H9 (cell line): ENCODE results near the gene SLC25A25. TPM values are rescaled to one million over a fixed set of nuclear protein-coding genes. Genes with fewer than 3 reads are reported as not detected.

Experiments
- DNase-seq: peaks from one replicate; pipeline ENCODE4 v3.0.0-alpha.2; 2017
- H2AFZ ChIP-seq: one replicate; pipeline ENCODE4 v1.6.1; 2013; ENCODE audit warnings: mild to moderate bottlenecking, low read length, control low read depth, moderate library complexity
- H2AK5ac ChIP-seq: 2 replicates; pipeline ENCODE4 v1.6.1; 2013; ENCODE audit warnings: low read length, control low read depth, mixed read lengths; ENCODE audit not compliant: insufficient read length
- H2BK120ac ChIP-seq: one replicate; pipeline ENCODE4 v1.6.1; 2013; ENCODE audit warnings: low read depth, mild to moderate bottlenecking, low read length, control low read depth, inconsistent platforms; ENCODE audit not compliant: poor library complexity, severe bottlenecking
- H2BK12ac ChIP-seq: 2 replicates; pipeline ENCODE4 v1.6.1; 2013; ENCODE audit warnings: low read length, control low read depth, mixed read lengths, low read depth; ENCODE audit not compliant: insufficient read length
- H2BK15ac ChIP-seq: 2 replicates; pipeline ENCODE4 v1.6.1; 2013; ENCODE audit warnings: low read depth, low read length, control low read depth
- H2BK20ac ChIP-seq: one replicate; pipeline ENCODE4 v1.6.1; 2013; ENCODE audit warnings: low read depth, mild to moderate bottlenecking, low read length, control low read depth, inconsistent platforms; ENCODE audit not compliant: poor library complexity, severe bottlenecking
- H2BK5ac ChIP-seq: 2 replicates; pipeline ENCODE4 v1.6.1; 2013; ENCODE audit warnings: low read length, control low read depth, mixed read lengths; ENCODE audit not compliant: insufficient read length
- H3K14ac ChIP-seq: 2 replicates; pipeline ENCODE4 v1.6.1; 2013; ENCODE audit warnings: low read length, control low read depth; ENCODE audit not compliant: insufficient read depth
- H3K18ac ChIP-seq: 2 replicates; pipeline ENCODE4 v1.6.1; 2013; ENCODE audit warnings: low read depth, mild to moderate bottlenecking, mixed read lengths, low read length, control low read depth; ENCODE audit not compliant: insufficient read length
- H3K23ac ChIP-seq: 2 replicates; pipeline ENCODE4 v1.6.1; 2013; ENCODE audit warnings: low read length, control low read depth, mixed read lengths, low read depth; ENCODE audit not compliant: insufficient read length
- H3K23me2 ChIP-seq: 2 replicates; pipeline ENCODE4 v1.6.1; 2013; ENCODE audit warnings: low read depth, mild to moderate bottlenecking, mixed read lengths, low read length, control low read depth; ENCODE audit not compliant: insufficient read length, poor library complexity, severe bottlenecking
- H3K27ac ChIP-seq: 2 replicates; pipeline ENCODE4 v1.5.1; 2013; ENCODE audit warnings: low read length, control low read depth, mixed read lengths, low read depth; ENCODE audit not compliant: insufficient read length
- H3K27me3 ChIP-seq: 2 replicates; pipeline ENCODE4 v1.6.1; 2013; ENCODE audit warnings: low read length, control low read depth, inconsistent platforms; ENCODE audit not compliant: insufficient read depth
- H3K4ac ChIP-seq: 2 replicates; pipeline ENCODE4 v1.6.1; 2013; ENCODE audit warnings: low read depth, mild to moderate bottlenecking, control low read depth, inconsistent platforms, low read length, moderate library complexity
- H3K4me1 ChIP-seq: 2 replicates; pipeline ENCODE4 v1.6.1; 2013; ENCODE audit warnings: low read length, control low read depth, inconsistent platforms; ENCODE audit not compliant: insufficient read depth
- H3K4me2 ChIP-seq: 2 replicates; pipeline ENCODE4 v1.6.1; 2013; ENCODE audit warnings: low read length, control low read depth, mixed read lengths; ENCODE audit not compliant: insufficient read length, insufficient read depth
- H3K56ac ChIP-seq: 2 replicates; pipeline ENCODE4 v1.6.1; 2013; ENCODE audit warnings: low read depth, mild to moderate bottlenecking, mixed read lengths, low read length, control low read depth; ENCODE audit not compliant: insufficient read length
- H3K79me1 ChIP-seq: 2 replicates; pipeline ENCODE4 v1.6.1; 2013; ENCODE audit warnings: low read depth, mild to moderate bottlenecking, moderate library complexity, low read length, control low read depth, inconsistent platforms; ENCODE audit not compliant: insufficient read depth, poor library complexity, severe bottlenecking
- H3K79me2 ChIP-seq: 2 replicates; pipeline ENCODE4 v1.6.1; 2013; ENCODE audit warnings: low read length, control low read depth, inconsistent platforms; ENCODE audit not compliant: insufficient read depth
- H3K9ac ChIP-seq: 2 replicates; pipeline ENCODE4 v1.6.1; 2013; ENCODE audit warnings: low read length, control low read depth, mixed read lengths; ENCODE audit not compliant: insufficient read length; ENCODE audit errors: extremely low read depth
- H3K9me3 ChIP-seq: one replicate; pipeline ENCODE4 v1.6.1; 2013; ENCODE audit warnings: low read depth, low read length, inconsistent platforms; ENCODE audit not compliant: control insufficient read depth
- H3T11ph ChIP-seq: one replicate; pipeline ENCODE4 v1.6.1; 2013; ENCODE audit warnings: mild to moderate bottlenecking, low read length, control low read depth, inconsistent platforms
- H4K20me1 ChIP-seq: one replicate; pipeline ENCODE4 v1.6.1; 2013; ENCODE audit not compliant: control insufficient read depth, insufficient read length, insufficient read depth
- H4K5ac ChIP-seq: 2 replicates; pipeline ENCODE4 v1.6.1; 2013; ENCODE audit warnings: low read depth, mild to moderate bottlenecking, mixed read lengths, low read length, control low read depth; ENCODE audit not compliant: insufficient read length
- H4K8ac ChIP-seq: replicated peaks from 2 replicates; pipeline ENCODE4 v1.6.1; 2013; ENCODE audit warnings: low read length, control low read depth, mixed read lengths, low read depth; ENCODE audit not compliant: insufficient read length
- H4K91ac ChIP-seq: 2 replicates; pipeline ENCODE4 v1.6.1; 2013; ENCODE audit warnings: low read depth, mild to moderate bottlenecking, moderate library complexity, mixed read lengths, low read length, control low read depth; ENCODE audit not compliant: insufficient read length
- H3K27ac Mint-ChIP-seq, 3 experiments: 2 replicates in 2 of 3; 3 replicates in 1 of 3; pipeline ENCODE4 v1.8.0; 2020 to 2021; ENCODE audit warnings: mixed read lengths in 3 of 3, mild to moderate bottlenecking in 1 of 3, moderate library complexity in 1 of 3
- H3K27me3 Mint-ChIP-seq: 2 replicates; pipeline ENCODE4 v1.8.0; 2021; ENCODE audit warnings: low read depth, mild to moderate bottlenecking, moderate library complexity, mixed read lengths
- H3K36me3 Mint-ChIP-seq, 3 experiments: 2 replicates in 2 of 3; 3 replicates in 1 of 3; pipeline ENCODE4 v1.8.0; 2020 to 2021; ENCODE audit warnings: low read depth in 3 of 3, mixed read lengths in 3 of 3; ENCODE audit not compliant: insufficient read depth in 1 of 3
- H3K4me1 Mint-ChIP-seq, 2 experiments: 2 replicates each; pipeline ENCODE4 v1.8.0; 2020; ENCODE audit warnings: mixed read lengths in 2 of 2
- H3K4me3 Mint-ChIP-seq, 2 experiments: 2 replicates in 1 of 2; 3 replicates in 1 of 2; pipeline ENCODE4 v1.8.0; 2020 to 2021; ENCODE audit warnings: mild to moderate bottlenecking in 2 of 2, mixed read lengths in 2 of 2, moderate library complexity in 1 of 2
- H3K9me3 Mint-ChIP-seq, 2 experiments: 2 replicates in 1 of 2; 3 replicates in 1 of 2; pipeline ENCODE4 v1.8.0; 2020; ENCODE audit warnings: mild to moderate bottlenecking in 2 of 2, mixed read lengths in 2 of 2, moderate library complexity in 1 of 2
- WGBS: extraction: QIAGEN DNeasy Blood & Tissue Kit; methylation state at CpG from one replicate; pipeline ENCODE4 v1.1.7; 2013; ENCODE audit warnings: missing lambda C conversion rate, low lambda C conversion rate, mixed read lengths; ENCODE audit not compliant: insufficient read length; ENCODE audit errors: extremely low coverage; 5-methylcytosine and 5-hydroxymethylcytosine counted together
- total RNA-seq: library from RNA; stranded (reverse); gene quantifications from 2 replicates; pipeline ENCODE4 v1.2.1, GENCODE V29; 2021
- TF ChIP-seq, protein P1 (sequence below): fragments of 200-600 bp; sonication (generic); conservative IDR thresholded peaks from 3 replicates; pipeline ENCODE4 v1.8.0; 2021; ENCODE audit warnings: antibody characterized with exemption, mild to moderate bottlenecking

Gene SLC25A25
- total RNA-seq, 1 experiment from 2014 or later: 16.9 TPM

GRCh38 chr9:128089299-128089698, 21.3 kb downstream of the SLC25A25 start:
- no peak overlapping the region for H3K27ac Mint-ChIP-seq
- TF ChIP-seq, protein P1, sequence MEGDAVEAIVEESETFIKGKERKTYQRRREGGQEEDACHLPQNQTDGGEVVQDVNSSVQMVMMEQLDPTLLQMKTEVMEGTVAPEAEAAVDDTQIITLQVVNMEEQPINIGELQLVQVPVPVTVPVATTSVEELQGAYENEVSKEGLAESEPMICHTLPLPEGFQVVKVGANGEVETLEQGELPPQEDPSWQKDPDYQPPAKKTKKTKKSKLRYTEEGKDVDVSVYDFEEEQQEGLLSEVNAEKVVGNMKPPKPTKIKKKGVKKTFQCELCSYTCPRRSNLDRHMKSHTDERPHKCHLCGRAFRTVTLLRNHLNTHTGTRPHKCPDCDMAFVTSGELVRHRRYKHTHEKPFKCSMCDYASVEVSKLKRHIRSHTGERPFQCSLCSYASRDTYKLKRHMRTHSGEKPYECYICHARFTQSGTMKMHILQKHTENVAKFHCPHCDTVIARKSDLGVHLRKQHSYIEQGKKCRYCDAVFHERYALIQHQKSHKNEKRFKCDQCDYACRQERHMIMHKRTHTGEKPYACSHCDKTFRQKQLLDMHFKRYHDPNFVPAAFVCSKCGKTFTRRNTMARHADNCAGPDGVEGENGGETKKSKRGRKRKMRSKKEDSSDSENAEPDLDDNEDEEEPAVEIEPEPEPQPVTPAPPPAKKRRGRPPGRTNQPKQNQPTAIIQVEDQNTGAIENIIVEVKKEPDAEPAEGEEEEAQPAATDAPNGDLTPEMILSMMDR: no peak
- no peak overlapping the region for H2BK12ac ChIP-seq
- H3T11ph ChIP-seq: no peak overlapping the region
- no peaks in the 10 kb centered on the region for H4K20me1 ChIP-seq
- H2BK5ac ChIP-seq: no peak overlapping the region
- H3K79me2 ChIP-seq: no peaks in the 10 kb centered on the region; the same call in 1 of the 2 replicates
- H2BK15ac ChIP-seq: no peak overlapping the region
- H3K4me2 ChIP-seq: no peak overlapping the region
- peaks cover 11% of the 10 kb centered on the region for H3K79me1 ChIP-seq
- H3K4me3 Mint-ChIP-seq: no peak overlapping the region
- H4K8ac ChIP-seq: no peak overlapping the region
- no peaks in the 10 kb centered on the region for H3K4me1 ChIP-seq
- H3K4ac ChIP-seq: no peak overlapping the region
- H2AK5ac ChIP-seq: no peak overlapping the region
- no peak overlapping the region for H2AFZ ChIP-seq
- no peak overlapping the region for H3K23ac ChIP-seq
- H3K23me2 ChIP-seq: no peaks in the 10 kb centered on the region
- H3K27me3 Mint-ChIP-seq: no peaks in the 10 kb centered on the region
- no peaks in the 10 kb centered on the region for H3K9me3 Mint-ChIP-seq
- WGBS: no CpG with 5 or more reads among the region's 1 CpG
- H3K18ac ChIP-seq: no peak overlapping the region
- H4K5ac ChIP-seq: no peak overlapping the region
- no peak overlapping the region for H4K91ac ChIP-seq
- no peak overlapping the region for H2BK20ac ChIP-seq
- H3K56ac ChIP-seq: no peak overlapping the region
- peaks cover 0 to 5% (median 3%) of the 10 kb centered on the region in 3 experiments; a peak in 4 of 7 replicates for H3K36me3 Mint-ChIP-seq
- no peak overlapping the region for H3K14ac ChIP-seq
- H2BK120ac ChIP-seq: no peak overlapping the region
- peaks cover 12 to 20% of the 10 kb centered on the region in 2 experiments for H3K4me1 Mint-ChIP-seq
- H3K9ac ChIP-seq: no peak overlapping the region
- no peaks in the 10 kb centered on the region for H3K27me3 ChIP-seq
- DNase-seq: no peak
- no peaks in the 10 kb centered on the region for H3K9me3 ChIP-seq
- no peak overlapping the region for H3K27ac ChIP-seq
